Lower leg skin (tissue), 3 donors: ENCODE measurements around the gene SHISA4.

Experiments used
- POLR2A ChIP-seq, 2 donors: fragments of 450-650 bp; IDR thresholded peaks; one replicate each; pipeline ENCODE4 v1.6.1; 2016 to 2017; ENCODE audit warnings: antibody characterized with exemption in 2 of 2, mild to moderate bottlenecking in 1 of 2, moderate library complexity in 1 of 2
- TF ChIP-seq, protein P1 (sequence below), 3 donors: fragments of 450-650 bp; IDR thresholded peaks; one replicate each; pipeline ENCODE4 v1.5.1; 2016; ENCODE audit warnings: antibody characterized with exemption in 3 of 3, mild to moderate bottlenecking in 3 of 3, moderate library complexity in 2 of 3

- TF ChIP-seq, protein P1, sequence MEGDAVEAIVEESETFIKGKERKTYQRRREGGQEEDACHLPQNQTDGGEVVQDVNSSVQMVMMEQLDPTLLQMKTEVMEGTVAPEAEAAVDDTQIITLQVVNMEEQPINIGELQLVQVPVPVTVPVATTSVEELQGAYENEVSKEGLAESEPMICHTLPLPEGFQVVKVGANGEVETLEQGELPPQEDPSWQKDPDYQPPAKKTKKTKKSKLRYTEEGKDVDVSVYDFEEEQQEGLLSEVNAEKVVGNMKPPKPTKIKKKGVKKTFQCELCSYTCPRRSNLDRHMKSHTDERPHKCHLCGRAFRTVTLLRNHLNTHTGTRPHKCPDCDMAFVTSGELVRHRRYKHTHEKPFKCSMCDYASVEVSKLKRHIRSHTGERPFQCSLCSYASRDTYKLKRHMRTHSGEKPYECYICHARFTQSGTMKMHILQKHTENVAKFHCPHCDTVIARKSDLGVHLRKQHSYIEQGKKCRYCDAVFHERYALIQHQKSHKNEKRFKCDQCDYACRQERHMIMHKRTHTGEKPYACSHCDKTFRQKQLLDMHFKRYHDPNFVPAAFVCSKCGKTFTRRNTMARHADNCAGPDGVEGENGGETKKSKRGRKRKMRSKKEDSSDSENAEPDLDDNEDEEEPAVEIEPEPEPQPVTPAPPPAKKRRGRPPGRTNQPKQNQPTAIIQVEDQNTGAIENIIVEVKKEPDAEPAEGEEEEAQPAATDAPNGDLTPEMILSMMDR (IDR thresholded peaks at IDR 0.05): no peak
- no peak for TF ChIP-seq POLR2A (IDR thresholded peaks at IDR 0.05)
Observed at GRCh38 chr1:201930137-201930536, 41.4 kb downstream of the SHISA4 start.
